Measurements from ENCODE around the gene PXMP4. TPM values are rescaled to one million over a fixed set of nuclear protein-coding genes. Genes with fewer than 3 reads are reported as not detected.

The PXMP4 gene
- polyA plus RNA-seq, 1 donor = 11.1 TPM

DNA sequence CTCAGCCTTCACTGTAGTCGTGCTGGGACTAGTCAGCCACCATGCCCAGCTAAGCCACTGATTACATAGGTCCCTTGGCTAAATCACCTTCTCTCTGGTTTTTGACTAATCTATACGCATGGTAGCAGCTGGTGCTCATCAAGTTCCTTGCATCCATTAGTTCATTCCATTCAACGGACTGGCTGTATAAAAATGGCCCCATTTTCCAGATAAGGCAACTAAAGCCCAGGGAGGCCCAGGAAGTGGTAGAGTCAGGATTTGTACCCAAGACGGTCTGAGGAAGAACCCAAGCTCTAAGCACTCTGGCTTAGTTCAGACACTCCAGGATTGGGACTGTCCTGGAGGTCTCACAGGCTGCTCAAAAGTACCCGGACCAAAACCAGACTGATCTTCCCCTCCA lies 38.8 kb downstream of the PXMP4 start:
- no peak for DNase-seq

GRCh38 chr20:33680686-33681085 lies 39.4 kb downstream of the PXMP4 start:
- DNase-seq = no peak

DNA sequence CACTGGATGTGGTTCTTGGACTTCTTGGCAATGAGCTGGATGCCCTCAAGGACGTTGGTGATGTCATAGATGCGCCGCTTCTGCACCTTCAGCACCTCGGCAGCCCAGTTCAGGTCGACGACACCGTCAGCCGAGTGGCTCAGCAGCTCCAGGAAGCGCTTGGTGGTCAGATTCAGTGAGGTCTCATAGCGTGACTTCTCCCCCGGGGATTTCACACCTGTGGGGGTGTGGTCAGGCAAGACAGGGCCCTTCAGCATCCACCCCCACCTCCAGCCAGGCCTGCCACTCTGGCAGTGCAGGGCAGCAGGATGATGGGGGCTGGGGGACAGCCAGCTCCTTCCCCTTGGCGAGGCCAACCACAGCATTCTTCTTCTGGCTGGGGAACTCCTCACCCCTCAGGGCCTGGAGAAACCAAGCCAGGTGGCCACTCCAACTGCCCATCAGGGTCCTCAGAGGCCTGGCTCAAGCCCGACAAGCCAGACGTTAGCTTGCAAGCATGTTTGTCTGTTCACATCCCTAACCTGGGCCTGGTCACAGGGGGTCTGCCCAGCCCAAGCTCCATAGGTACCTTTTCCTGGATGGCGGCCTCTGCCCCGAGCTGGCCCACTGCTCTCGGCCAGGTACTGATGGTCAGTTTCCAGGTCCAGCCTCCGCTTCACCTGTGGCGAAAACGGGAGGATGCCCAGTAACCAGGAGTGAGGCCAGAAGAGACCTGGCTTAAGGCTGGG lies 40.2 kb downstream of the PXMP4 start:
- no peak for DNase-seq

DNA sequence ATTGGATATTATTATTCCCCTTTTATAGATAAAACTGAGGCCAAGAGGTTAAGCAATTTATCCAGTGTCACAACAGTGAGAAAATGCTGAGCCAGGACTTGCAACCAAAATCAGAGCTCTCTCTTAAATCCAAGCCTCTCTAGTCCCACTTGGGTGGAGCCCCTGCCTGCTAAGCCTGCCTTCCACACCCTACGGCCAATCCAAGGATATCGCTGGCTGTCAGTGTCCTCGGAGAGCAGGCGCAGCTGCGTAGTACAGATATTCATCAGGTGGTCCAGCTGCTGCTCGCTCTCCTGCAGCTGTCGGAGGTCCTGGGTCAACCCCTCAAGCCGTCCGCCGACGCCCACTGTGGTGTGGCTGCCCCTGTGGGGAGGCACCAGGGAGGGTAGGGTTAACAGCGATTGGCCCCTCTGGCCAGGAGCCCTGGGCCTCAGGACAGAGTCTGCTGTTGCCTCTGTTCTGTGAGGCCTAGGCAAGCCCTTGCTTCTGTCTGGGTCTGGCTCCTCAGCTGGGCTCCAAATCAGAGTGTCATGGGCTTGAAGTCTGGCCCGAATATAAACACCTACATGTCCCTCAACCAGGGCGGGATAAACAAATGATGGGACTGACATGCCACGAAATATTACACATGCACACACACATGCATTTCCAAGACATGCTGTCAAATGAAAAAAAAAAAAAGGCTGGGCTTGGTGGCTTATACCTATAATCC lies 42.0 kb downstream of the PXMP4 start:
- peak; percentile 71 for DNase-seq

DNA sequence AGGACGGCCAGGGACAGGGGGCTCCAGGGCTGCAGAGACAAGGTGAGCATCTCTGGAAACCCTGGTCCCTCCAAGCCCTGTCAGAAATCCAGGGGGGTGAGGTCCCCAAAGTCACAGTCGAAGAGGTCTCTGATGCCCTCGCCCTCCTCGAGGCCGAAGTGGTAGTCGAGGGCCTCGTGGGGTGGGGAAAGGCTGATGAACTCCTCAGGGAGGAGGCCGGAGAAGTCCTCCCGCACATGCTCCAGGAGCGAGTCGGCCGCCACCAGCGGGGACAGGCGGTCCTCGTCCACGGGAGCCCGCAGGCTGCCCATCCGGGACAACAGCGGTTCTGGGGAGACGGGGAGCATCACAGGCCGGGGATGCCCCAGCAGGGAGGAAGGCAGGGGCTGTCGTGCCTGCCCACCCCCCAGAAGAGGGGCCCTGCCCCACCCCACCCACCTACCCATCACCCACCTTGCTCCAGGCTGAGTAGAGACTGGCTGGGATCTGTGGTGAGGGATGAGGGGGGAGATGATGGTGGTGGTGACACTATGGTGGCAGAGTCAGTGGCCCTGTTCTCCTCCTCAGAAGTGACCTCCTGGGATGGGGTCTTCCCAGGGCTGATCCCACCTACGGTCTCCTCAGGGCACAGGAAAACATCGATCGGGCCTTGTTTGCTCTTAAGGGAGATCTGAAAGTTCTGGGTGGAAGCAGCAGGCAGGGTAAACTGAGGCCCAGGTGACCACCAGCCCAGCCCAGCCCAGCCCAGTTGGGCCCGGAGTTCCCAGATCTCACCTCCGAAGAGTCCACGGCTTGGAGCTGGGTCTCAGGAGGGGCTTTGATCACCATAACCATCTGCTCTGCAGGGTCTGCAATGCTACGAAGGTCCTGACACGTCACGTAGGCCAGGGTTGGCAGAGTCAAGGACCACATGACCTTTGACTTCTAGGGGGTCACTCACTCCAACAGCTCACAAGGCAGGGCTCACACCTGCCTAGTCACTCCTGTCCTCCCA lies 43.2 kb downstream of the PXMP4 start:
- DNase-seq = no peak

GRCh38 chr20:33676121-33676520 lies 44.0 kb downstream of the PXMP4 start:
- DNase-seq = no peak

DNA sequence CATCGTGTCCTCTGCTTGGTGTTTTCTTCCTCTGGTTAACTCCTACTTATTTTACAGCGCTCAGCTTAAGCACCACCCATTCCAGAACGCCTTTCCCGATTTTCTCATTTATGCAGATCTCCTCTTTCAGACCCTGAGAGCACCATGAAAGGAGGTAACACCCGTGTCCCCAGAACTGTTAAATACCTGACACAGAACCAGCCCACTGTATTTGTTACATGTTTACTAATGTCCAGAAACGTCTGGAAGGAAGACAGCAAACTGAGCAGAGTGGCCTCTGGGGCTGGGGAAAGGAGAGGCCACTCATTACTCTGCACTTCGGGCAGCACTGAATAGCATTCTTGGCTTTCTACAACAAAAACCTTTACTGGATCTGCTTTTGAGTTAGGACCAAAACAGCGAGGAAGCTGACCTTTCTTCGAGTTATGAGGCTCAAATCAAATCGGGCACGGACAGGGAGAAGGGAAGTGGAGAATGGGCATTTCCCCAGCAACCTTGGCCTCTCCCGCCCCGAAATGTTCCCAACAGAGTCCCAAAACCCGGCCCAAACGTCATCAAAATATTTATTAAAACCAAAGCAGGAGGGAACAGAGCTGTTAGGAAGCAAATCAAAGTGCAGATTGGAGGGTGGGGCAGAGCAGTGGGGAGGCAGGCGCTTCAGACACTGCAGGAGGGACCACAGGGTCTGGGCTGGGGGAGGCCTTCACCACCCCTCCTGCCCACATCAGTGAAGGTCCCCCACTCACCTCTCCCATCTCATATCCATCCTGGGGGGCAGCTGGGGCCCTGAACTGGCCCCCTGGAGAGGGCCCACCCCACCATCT lies 44.8 kb downstream of the PXMP4 start:
- DNase-seq = peak; percentile 46

GRCh38 chr20:33674294-33675135 lies 45.6 kb downstream of the PXMP4 start, which contains the start of gene NECAB3:
Gene NECAB3 (minus strand): TSS chr20:33674428. CDS start chr20:33674352, 76 bp downstream.
- peak; percentile 85 for DNase-seq

DNA sequence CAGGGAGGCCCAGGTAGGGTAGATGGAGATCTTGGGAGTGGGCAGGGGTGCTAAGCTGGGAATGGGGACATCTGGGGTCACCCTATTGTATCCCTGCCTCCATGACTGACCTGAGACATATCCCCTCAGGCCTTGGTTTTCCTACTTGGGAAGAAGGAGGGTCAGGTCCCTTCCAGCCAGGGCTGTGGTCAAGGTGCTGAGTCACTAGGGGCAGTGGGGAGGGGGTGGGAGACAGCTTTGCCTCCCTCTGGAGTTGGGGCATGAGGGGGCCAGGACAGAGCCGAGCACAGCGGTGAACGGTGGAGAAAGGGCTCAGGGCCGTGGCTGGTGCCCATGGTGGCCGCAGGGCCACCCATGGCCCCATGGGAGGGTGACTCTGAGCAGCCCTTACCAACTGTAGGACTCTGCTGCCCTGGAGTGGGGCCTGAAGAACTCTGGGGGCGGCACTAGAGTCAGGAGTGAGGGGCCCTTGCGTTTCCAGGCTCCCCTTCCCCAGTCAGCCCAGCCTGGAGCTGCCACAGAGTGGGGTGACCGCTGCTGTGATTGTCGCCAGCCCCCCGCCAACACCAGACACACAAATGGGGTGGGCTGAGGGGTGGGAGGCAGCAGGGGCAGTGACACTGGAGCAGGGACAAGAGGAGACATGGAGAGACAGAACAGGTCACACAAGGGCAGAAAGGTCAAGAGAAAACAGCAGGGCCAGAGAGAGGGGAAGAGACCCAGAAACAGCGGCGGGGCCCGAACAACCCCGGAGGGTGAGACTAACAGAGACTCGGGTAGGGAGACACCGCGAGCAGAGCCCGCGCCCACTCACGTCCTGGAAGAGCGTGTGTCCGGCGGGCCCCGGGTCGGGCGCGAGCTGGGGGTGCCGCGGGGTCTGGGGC lies 46.5 kb downstream of the PXMP4 start:
- DNase-seq = no peak

- DNase-seq = no peak
Observed at GRCh38 chr20:33673114-33673409, 47.0 kb downstream of the PXMP4 start.

DNA sequence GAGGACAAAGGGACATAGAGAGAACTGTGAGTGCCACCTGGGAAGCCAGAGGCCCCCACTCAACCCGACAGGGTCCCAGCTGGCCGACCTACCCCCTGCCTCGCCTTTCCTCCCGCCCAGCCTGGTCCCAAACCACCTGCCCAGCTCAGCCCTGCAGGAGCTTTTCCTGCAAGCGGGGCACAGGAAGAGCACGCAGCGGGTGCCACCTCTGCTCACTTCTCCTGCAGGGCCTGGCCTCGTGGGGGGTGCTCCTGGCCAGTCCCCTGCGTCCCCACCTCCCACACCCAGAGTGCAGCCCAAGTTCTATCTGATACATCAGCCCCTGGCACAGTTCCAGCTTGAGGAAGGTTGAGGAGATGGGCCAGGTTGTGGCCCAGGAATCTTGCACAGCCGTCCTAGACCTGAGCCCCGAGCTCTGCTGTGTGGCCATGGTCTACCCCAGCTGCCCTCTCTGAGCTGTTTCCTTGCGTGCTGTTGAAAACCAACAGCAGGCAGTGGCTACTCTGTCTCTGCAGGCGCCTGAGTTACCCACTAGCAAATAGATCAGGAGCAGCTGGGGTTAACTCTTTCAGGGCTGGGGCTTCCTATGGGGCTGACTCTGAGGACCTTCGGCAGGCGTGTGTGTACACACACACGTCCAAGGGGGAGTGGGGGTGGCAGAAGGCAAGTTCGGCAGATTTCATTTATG lies 47.5 kb downstream of the PXMP4 start:
- no peak for DNase-seq

DNA sequence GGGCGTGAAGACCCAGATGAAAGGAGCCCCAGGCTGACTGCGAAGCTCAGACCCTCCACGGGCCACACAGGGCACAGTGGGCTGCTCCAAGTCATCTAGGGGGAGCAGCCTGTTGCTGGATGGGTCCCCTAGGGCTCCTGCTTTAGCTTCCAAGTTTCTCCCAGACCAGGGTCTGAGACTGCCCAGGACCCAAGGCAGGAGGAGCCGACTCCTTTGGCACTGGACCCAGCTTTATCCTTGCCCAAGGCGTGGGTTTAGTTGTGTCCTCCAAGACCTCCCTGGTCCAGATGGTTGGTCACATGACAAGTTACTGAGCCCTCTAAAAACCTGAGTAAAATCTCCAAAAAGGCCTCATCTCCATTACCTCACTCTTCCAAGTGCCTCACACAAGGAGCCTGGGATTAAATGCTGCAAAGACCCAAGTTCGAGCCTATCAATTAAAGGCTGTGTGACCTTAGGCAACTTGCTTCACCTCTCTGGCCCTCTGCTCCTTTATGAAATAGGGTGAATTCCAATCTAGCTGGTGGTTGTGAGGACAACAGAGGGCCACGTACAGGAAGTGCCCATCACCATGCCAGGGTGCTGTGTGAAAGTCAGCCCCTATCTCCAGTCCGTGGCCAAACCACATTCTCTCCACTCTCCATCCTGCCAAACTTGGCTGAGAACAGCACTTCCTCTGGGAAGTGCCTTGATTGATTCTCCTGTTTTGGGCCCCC lies 48.4 kb downstream of the PXMP4 start:
- DNase-seq = no peak

GRCh38 chr20:33670715-33671499 lies 49.2 kb downstream of the PXMP4 start:
- no peak for DNase-seq

DNA sequence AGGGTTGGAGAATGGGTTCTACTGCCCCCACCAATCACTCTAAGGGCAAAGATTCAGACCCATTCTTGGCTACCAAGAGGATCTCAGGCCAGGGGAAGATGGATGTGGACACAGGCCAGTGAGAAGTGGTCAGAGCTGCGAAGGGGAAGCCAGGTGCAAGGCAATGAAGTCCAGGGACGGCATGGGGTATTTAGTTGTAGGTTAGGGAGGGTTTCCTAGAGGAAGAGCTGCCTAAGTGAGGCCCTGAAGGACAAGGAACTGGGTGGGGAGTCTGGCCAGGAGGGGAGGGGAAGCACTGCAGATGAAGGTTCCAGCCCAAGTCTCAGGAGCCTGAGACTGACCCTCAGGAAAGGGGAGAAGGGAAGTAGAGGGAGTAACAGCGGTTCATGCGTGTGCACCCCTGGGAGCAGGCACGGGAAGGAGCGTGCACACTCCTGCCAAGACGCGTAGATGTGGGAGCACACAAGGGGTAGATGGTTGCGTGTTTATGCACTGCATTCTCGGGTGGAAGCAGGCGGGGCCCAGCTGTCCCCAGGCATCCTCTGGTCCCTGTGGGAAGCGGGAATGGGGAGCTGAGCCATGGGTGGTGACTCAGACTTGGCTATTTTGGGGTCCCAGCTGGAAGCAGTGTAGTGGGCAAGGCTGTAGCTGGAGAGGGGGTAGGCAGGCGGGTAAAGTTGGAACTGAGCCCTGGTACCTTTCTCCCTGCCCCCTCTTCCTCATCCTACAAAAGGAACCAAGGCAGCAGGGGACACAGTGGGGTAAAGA lies 50.1 kb downstream of the PXMP4 start:
- DNase-seq = no peak

- no peak for DNase-seq
Observed at GRCh38 chr20:33669224-33669623, 50.9 kb downstream of the PXMP4 start.

DNA sequence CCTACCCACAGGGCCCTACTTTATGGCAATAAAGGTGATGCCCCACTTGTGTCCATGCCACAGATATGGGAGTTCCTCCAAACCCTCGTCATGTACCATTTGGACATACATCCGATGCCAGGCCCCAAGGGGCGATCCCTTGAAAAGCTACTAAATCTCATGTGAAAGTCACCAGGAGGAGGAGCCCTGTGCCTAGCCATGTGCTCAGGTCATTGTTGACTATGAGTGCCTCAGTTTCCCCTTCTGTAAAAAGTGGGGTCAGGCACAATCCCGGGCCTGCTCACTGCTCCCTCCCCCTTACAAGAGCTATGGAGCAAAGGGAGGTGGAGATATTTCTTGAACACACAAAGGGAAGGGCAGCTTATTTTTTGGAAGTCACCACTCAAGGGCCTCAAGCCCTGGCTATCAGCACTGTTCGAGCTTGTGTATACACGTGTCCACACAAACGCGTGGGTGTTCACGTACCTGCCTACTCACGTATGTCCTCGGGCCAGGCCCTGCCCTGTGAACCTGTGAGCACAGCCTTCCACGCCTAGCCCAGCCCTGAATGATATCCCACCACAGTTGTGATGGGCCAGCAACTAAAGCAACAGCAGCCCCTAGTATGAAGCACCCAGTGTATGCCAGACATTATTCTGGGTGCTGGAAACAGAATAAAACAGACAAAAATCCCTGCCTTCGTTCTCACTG lies 51.5 kb downstream of the PXMP4 start:
- DNase-seq = no peak

Measured in hindlimb muscle (tissue), 1 donor.